ENCODE measurements around the gene ISLR. TPM values are rescaled to one million over a fixed set of nuclear protein-coding genes. Genes with fewer than 3 reads are reported as not detected.

ISLR gene
- polyA plus RNA-seq, 3 donors from 2014 or later: not detected

- DNase-seq: no peak
- Mint-ChIP-seq H3K27me3 (ENCODE audit: low read depth in 3 of 3) (peaks cover 1 to 6% (median 3%) of the 10 kb centered on the region in 3 donors), H3K36me3 (no peaks in the 10 kb centered on the region), H3K27ac (no peak overlapping the region), H3K4me3 (no peak overlapping the region), H3K4me1 (no peaks in the 10 kb centered on the region), H3K9me3 (no peaks in the 10 kb centered on the region)
Observed at GRCh38 chr15:74184582-74185091, 11.1 kb downstream of the ISLR start.

- H3K27me3 Mint-ChIP-seq (ENCODE audit: low read depth in 3 of 3): peaks cover 1 to 3% (median 3%) of the 10 kb centered on the region in 3 donors
- no peaks in the 10 kb centered on the region for H3K36me3 Mint-ChIP-seq
- H3K9me3 Mint-ChIP-seq: no peaks in the 10 kb centered on the region
- H3K4me3 Mint-ChIP-seq: no peak overlapping the region
- no peak for DNase-seq
- no peaks in the 10 kb centered on the region for H3K4me1 Mint-ChIP-seq
- no peak overlapping the region for H3K27ac Mint-ChIP-seq
Observed at GRCh38 chr15:74185710-74186348, 12.3 kb downstream of the ISLR start.

DNA sequence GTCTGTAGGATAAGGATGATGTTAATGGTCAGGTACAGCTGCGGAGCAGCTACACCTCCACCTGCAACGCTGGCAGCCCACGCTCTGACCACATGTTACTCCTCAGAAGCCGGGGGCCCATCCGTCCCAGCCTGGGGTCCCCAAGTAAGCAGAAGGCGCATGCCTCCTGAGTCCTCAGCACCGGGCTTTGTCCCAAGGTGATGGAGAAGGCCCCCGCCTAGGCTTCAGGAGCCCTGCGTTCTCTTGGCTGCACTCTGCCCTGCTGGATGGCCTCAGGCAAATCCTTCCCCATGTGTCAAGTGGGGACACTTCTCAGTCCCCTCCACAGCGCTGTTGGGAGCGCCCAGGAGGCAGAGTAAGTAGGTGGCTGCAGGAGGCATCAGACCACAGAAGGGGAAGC is 14.7 kb downstream of the ISLR start:
- Mint-ChIP-seq H3K27me3 (ENCODE audit: low read depth in 3 of 3) (peaks cover 3 to 5% (median 3%) of the 10 kb centered on the region in 3 donors), H3K36me3 (no peaks in the 10 kb centered on the region), H3K9me3 (no peaks in the 10 kb centered on the region), H3K4me1 (no peaks in the 10 kb centered on the region), H3K4me3 (no peak overlapping the region), H3K27ac (no peak overlapping the region)
- no peak for DNase-seq

GRCh38 chr15:74191798-74192197 is 18.3 kb downstream of the ISLR start:
- peaks cover 0 to 3% (median 3%) of the 10 kb centered on the region in 3 donors for H3K27me3 Mint-ChIP-seq (ENCODE audit: low read depth in 3 of 3)
- no peak overlapping the region for H3K4me3 Mint-ChIP-seq
- no peaks in the 10 kb centered on the region for H3K36me3 Mint-ChIP-seq
- no peaks in the 10 kb centered on the region for H3K4me1 Mint-ChIP-seq
- H3K27ac Mint-ChIP-seq: no peak overlapping the region
- no peak for DNase-seq
- no peaks in the 10 kb centered on the region for H3K9me3 Mint-ChIP-seq

GRCh38 chr15:74192751-74193150 is 19.2 kb downstream of the ISLR start:
- Mint-ChIP-seq H3K4me3 (no peak overlapping the region), H3K27ac (no peak overlapping the region)

DNA sequence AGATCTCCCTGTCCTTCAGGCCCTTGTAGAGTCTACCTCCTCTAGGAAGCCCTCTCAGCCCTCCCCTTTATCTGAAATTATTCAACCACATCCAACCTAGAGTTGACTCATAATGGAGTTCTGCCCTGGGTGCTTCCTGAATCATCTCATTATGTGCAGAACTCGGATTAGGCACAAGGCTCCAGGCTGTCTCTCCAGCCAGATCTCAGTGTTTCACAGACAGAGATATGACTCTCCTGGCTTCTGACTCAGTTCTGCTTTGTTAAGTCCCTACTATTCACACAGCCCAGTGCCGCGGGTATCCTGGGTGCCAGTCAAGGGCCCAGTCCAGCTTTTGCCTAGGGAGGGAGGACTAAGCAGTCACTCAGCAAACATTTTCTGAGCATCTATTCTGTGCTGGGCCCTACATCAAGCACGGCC is 19.8 kb downstream of the ISLR start:
- no peak overlapping the region for H3K4me3 Mint-ChIP-seq
- no peaks in the 10 kb centered on the region for H3K9me3 Mint-ChIP-seq

More at GRCh38 chr15:74192751-74193150, 19.2 kb downstream of the ISLR start:
- no peak for DNase-seq
- peaks cover 0 to 3% (median 3%) of the 10 kb centered on the region in 3 donors for H3K27me3 Mint-ChIP-seq (ENCODE audit: low read depth in 3 of 3)
- no peaks in the 10 kb centered on the region for H3K9me3 Mint-ChIP-seq
- H3K4me1 Mint-ChIP-seq: no peaks in the 10 kb centered on the region
- H3K36me3 Mint-ChIP-seq: no peaks in the 10 kb centered on the region

GRCh38 chr15:74193905-74194304 is 20.4 kb downstream of the ISLR start:
- Mint-ChIP-seq H3K4me1 (no peaks in the 10 kb centered on the region), H3K27ac (no peak overlapping the region)

More for the DNA sequence above, 19.8 kb downstream of the ISLR start:
- Mint-ChIP-seq H3K27ac (no peak overlapping the region), H3K4me1 (no peaks in the 10 kb centered on the region), H3K27me3 (ENCODE audit: low read depth in 3 of 3) (peaks cover 0 to 3% (median 3%) of the 10 kb centered on the region in 3 donors), H3K36me3 (no peaks in the 10 kb centered on the region)
- no peak for DNase-seq

GRCh38 chr15:74194572-74195559 is 21.4 kb downstream of the ISLR start:
- Mint-ChIP-seq H3K9me3 (no peaks in the 10 kb centered on the region), H3K4me3 (no peak overlapping the region), H3K27me3 (ENCODE audit: low read depth in 3 of 3) (peaks cover 0 to 3% (median 3%) of the 10 kb centered on the region in 3 donors), H3K27ac (no peak overlapping the region), H3K36me3 (no peaks in the 10 kb centered on the region), H3K4me1 (no peaks in the 10 kb centered on the region)
- no peak for DNase-seq

More at GRCh38 chr15:74193905-74194304, 20.4 kb downstream of the ISLR start:
- DNase-seq: no peak
- no peaks in the 10 kb centered on the region for H3K9me3 Mint-ChIP-seq
- no peak overlapping the region for H3K4me3 Mint-ChIP-seq
- peaks cover 0 to 3% (median 3%) of the 10 kb centered on the region in 3 donors for H3K27me3 Mint-ChIP-seq (ENCODE audit: low read depth in 3 of 3)
- no peaks in the 10 kb centered on the region for H3K36me3 Mint-ChIP-seq

DNA sequence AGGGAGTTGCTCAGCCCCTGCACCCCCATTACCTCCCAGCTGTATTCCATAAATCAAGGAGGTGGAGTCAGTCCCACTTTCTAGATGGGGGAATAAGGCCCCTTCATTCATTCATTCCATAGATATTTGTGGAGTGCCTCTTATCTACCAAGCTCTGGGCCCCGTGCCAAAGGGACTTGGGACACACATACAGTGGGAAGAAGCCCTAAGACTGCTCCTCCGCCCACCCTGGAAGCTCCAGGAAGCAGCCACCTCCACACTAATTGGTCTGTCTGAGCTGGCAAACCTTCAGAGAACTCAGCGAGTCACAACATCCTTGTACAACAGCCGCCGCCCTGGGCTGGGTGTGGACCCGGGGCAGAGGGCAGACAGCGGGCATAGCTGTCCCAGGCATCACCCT is 22.7 kb downstream of the ISLR start:
- Mint-ChIP-seq H3K9me3 (no peaks in the 10 kb centered on the region), H3K27ac (no peak overlapping the region), H3K27me3 (ENCODE audit: low read depth in 3 of 3) (peaks cover 0 to 3% (median 3%) of the 10 kb centered on the region in 3 donors), H3K4me1 (no peaks in the 10 kb centered on the region), H3K4me3 (no peak overlapping the region), H3K36me3 (no peaks in the 10 kb centered on the region)
- no peak for DNase-seq

DNA sequence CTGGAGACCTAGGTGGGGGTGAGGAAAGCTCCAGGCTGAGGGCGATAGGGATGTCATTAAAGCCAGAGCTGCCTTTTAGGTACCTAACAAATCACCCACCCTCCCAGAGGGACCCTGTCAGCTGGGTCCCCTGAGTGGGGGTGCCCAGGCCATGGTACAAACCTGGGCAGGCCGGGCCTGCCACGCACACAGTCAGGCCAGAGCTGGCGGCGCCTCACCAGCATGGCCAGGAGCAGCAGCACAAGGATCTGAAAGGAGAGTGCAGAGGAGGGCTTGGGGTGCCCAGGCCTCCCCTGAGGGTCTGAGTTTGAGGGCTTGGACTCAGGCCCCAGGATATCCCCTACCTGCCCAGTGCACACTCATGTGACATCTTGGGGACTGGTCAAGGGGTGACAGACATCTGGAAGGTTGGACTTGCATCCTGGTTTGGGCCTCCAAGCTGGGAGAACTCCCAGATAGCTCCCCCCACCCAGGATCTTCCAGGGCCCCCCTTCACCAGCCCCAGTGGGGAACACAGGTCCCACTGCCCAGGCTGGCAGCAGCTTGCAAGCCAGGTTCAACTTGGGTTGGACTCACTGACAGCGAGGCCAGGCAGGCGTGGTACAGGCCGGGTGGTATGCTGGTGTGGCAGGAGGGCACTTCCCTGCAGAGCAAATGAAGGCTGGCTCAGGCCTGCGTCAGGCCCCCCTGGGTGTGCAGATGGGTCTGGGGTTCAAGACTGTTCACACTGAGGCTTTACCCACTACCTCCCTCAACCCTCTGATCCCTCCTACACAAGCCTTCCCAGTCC is 23.9 kb downstream of the ISLR start:
- Mint-ChIP-seq H3K4me1 (no peaks in the 10 kb centered on the region), H3K27ac (no peak overlapping the region), H3K36me3 (no peaks in the 10 kb centered on the region), H3K9me3 (no peaks in the 10 kb centered on the region), H3K27me3 (ENCODE audit: low read depth in 3 of 3) (peaks cover 0 to 3% (median 3%) of the 10 kb centered on the region in 3 donors), H3K4me3 (no peak overlapping the region)
- DNase-seq: no peak

GRCh38 chr15:74199297-74199652 is 25.8 kb downstream of the ISLR start:
- H3K27ac Mint-ChIP-seq: no peak overlapping the region
- H3K36me3 Mint-ChIP-seq: no peaks in the 10 kb centered on the region
- no peak overlapping the region for H3K4me3 Mint-ChIP-seq
- H3K9me3 Mint-ChIP-seq: no peaks in the 10 kb centered on the region
- DNase-seq: no peak
- H3K27me3 Mint-ChIP-seq (ENCODE audit: low read depth in 3 of 3): peaks cover 0 to 1% (median 0%) of the 10 kb centered on the region in 3 donors
- H3K4me1 Mint-ChIP-seq: no peaks in the 10 kb centered on the region

- Mint-ChIP-seq H3K4me3 (no peak overlapping the region), H3K27me3 (ENCODE audit: low read depth in 3 of 3) (peaks cover 0 to 1% (median 0%) of the 10 kb centered on the region in 3 donors), H3K27ac (no peak overlapping the region), H3K9me3 (no peaks in the 10 kb centered on the region), H3K36me3 (no peaks in the 10 kb centered on the region), H3K4me1 (no peaks in the 10 kb centered on the region)
- no peak for DNase-seq
Observed at GRCh38 chr15:74200412-74200815, 26.9 kb downstream of the ISLR start.

- no peak for DNase-seq
- H3K4me1 Mint-ChIP-seq: no peaks in the 10 kb centered on the region
- no peak overlapping the region for H3K4me3 Mint-ChIP-seq
- H3K36me3 Mint-ChIP-seq: no peaks in the 10 kb centered on the region
- peaks cover 0 to 1% (median 0%) of the 10 kb centered on the region in 3 donors for H3K27me3 Mint-ChIP-seq (ENCODE audit: low read depth in 3 of 3)
- no peaks in the 10 kb centered on the region for H3K9me3 Mint-ChIP-seq
- no peak overlapping the region for H3K27ac Mint-ChIP-seq
Observed at GRCh38 chr15:74200871-74201419, 27.4 kb downstream of the ISLR start.
